Endodermal cell (in vitro differentiated cells): ENCODE results near the gene DAW1. TPM values are rescaled to one million over a fixed set of nuclear protein-coding genes. Genes with fewer than 3 reads are reported as not detected.
A peak's percentile ranks its signal among the peaks of the same experiment; 100 is the strongest.

Experiments used
- DNase-seq: peaks from one replicate; pipeline ENCODE4 v3.0.0-alpha.2; 2017
- H3K27ac ChIP-seq: 2 replicates; pipeline ENCODE4 v1.5.1; 2013; ENCODE audit warnings: mild to moderate bottlenecking, low read depth, low read length, moderate library complexity
- H3K27me3 ChIP-seq: 2 replicates; pipeline ENCODE4 v1.6.1; 2013; ENCODE audit warnings: mild to moderate bottlenecking, low read length, moderate library complexity; ENCODE audit not compliant: insufficient read depth, control insufficient read depth, poor library complexity, severe bottlenecking
- H3K36me3 ChIP-seq: 2 replicates; pipeline ENCODE4 v1.7.0; 2013; ENCODE audit warnings: mild to moderate bottlenecking, low read length, moderate library complexity; ENCODE audit not compliant: control insufficient read depth, insufficient read depth
- H3K4me1 ChIP-seq: one replicate; pipeline ENCODE4 v1.7.0; 2013; ENCODE audit warnings: low read length; ENCODE audit not compliant: control insufficient read depth, insufficient read depth
- H3K4me3 ChIP-seq: 2 replicates; pipeline ENCODE4 v1.5.1; 2013; ENCODE audit warnings: mild to moderate bottlenecking, low read length, moderate library complexity
- H3K9ac ChIP-seq: 2 replicates; pipeline ENCODE4 v1.6.1; 2013; ENCODE audit warnings: mild to moderate bottlenecking, low read length, moderate library complexity; ENCODE audit not compliant: poor library complexity, severe bottlenecking; ENCODE audit errors: extremely low read depth
- H3K9me3 ChIP-seq: 2 replicates; pipeline ENCODE4 v1.6.1; 2013; ENCODE audit warnings: mild to moderate bottlenecking, low read length, moderate library complexity; ENCODE audit not compliant: control insufficient read depth
- H3K27ac Mint-ChIP-seq: 2 replicates; pipeline ENCODE4 v1.8.0; 2020; ENCODE audit warnings: mixed read lengths
- H3K27me3 Mint-ChIP-seq: 2 replicates; pipeline ENCODE4 v1.8.0; 2021; ENCODE audit warnings: mild to moderate bottlenecking, mixed read lengths; ENCODE audit not compliant: insufficient read depth
- H3K36me3 Mint-ChIP-seq: 2 replicates; pipeline ENCODE4 v1.8.0; 2020; ENCODE audit warnings: low read depth, mixed read lengths
- H3K4me1 Mint-ChIP-seq: 2 replicates; pipeline ENCODE4 v1.8.0; 2020; ENCODE audit warnings: mixed read lengths
- H3K4me3 Mint-ChIP-seq: 2 replicates; pipeline ENCODE4 v1.8.0; 2020; ENCODE audit warnings: mild to moderate bottlenecking, moderate library complexity, mixed read lengths
- H3K9me3 Mint-ChIP-seq: 2 replicates; pipeline ENCODE4 v1.8.0; 2020; ENCODE audit warnings: mild to moderate bottlenecking, mixed read lengths
- CTCF ChIP-seq: fragments of 200-600 bp; sonication (generic); conservative IDR thresholded peaks from 2 replicates; pipeline ENCODE4 v1.5.0; 2021; ENCODE audit warnings: antibody characterized with exemption, mild to moderate bottlenecking
- WGBS, 2 experiments: methylation state at CpG; one replicate each; pipeline versions ENCODE4 v1.1.5 to v1.1.7; 2013; ENCODE audit warnings: missing lambda C conversion rate in 2 of 2, mixed read lengths in 1 of 2; ENCODE audit not compliant: insufficient coverage in 1 of 2, insufficient read length in 1 of 2; 5-methylcytosine and 5-hydroxymethylcytosine counted together
- total RNA-seq, 2 donors: library from RNA; stranded (reverse); fragmentation: NEBNext Ultra II Directional in 1 of 2; extraction: Animal tissue kit (Norgen Biotek cat#: 25700) in 1 of 2; gene quantifications; 2 replicates in 1 of 2; 3 replicates in 1 of 2; pipeline ENCODE4 v1.2.1, GENCODE V29; 2021

DAW1 gene
- total RNA-seq, 2 donors from 2014 or later, result 0.27 TPM; not detected in 1

- no peak for DNase-seq
- H3K36me3 ChIP-seq, result no peaks in the 10 kb centered on the region
- no peak overlapping the region for H3K27ac ChIP-seq
- no peaks in the 10 kb centered on the region for H3K27me3 ChIP-seq
- no peak for TF ChIP-seq CTCF
- H3K9me3 ChIP-seq, result no peaks in the 10 kb centered on the region
- no peaks in the 10 kb centered on the region for H3K9me3 Mint-ChIP-seq
- 97 to 100% methylated on average over 2 of the region's 2 CpGs for WGBS, 2 experiments
- H3K4me3 ChIP-seq, result no peak overlapping the region
- H3K9ac ChIP-seq, result no peak overlapping the region
- H3K4me3 Mint-ChIP-seq, result no peak overlapping the region
- peaks cover 8% of the 10 kb centered on the region for H3K4me1 Mint-ChIP-seq
- no peak overlapping the region for H3K27ac Mint-ChIP-seq
- no peaks in the 10 kb centered on the region for H3K36me3 Mint-ChIP-seq
- no peaks in the 10 kb centered on the region for H3K27me3 Mint-ChIP-seq
- peaks cover 5% of the 10 kb centered on the region for H3K4me1 ChIP-seq
Measured at GRCh38 chr2:227861011-227861410, 10.4 kb upstream of the DAW1 start.

- no peak for DNase-seq
- H3K36me3 ChIP-seq, result no peaks in the 10 kb centered on the region
- Mint-ChIP-seq H3K27me3 (no peaks in the 10 kb centered on the region), H3K27ac (peak overlapping the region; percentile 41), H3K9me3 (no peaks in the 10 kb centered on the region), H3K4me3 (no peak overlapping the region), H3K36me3 (no peaks in the 10 kb centered on the region), H3K4me1 (peaks cover 8% of the 10 kb centered on the region)
- no peaks in the 10 kb centered on the region for H3K9me3 ChIP-seq
- H3K27me3 ChIP-seq, result no peaks in the 10 kb centered on the region
- H3K27ac ChIP-seq, result no peak overlapping the region
- no peak overlapping the region for H3K4me3 ChIP-seq
- no peak overlapping the region for H3K9ac ChIP-seq
- H3K4me1 ChIP-seq, result peaks cover 5% of the 10 kb centered on the region
- TF ChIP-seq CTCF, result peak; percentile 94
- 53% methylated on average over 7 of the region's 8 CpGs; no CpG with 5 or more reads in 1 of the 2 experiments for WGBS, 2 experiments
Measured at GRCh38 chr2:227862227-227862740, 9.1 kb upstream of the DAW1 start.

GRCh38 chr2:227862741-227863588 is 8.5 kb upstream of the DAW1 start:
- peak overlapping the region; percentile 63 for H3K27ac Mint-ChIP-seq
- no peaks in the 10 kb centered on the region for H3K27me3 Mint-ChIP-seq
- H3K4me3 Mint-ChIP-seq, result no peak overlapping the region
- no peak for TF ChIP-seq CTCF
- Histone ChIP-seq H3K4me3 (no peak overlapping the region), H3K27ac (no peak overlapping the region), H3K4me1 (peaks cover 5% of the 10 kb centered on the region), H3K9ac (no peak overlapping the region), H3K36me3 (no peaks in the 10 kb centered on the region), H3K9me3 (no peaks in the 10 kb centered on the region), H3K27me3 (no peaks in the 10 kb centered on the region)
- no peaks in the 10 kb centered on the region for H3K36me3 Mint-ChIP-seq
- peak; percentile 84 for DNase-seq
- H3K9me3 Mint-ChIP-seq, result no peaks in the 10 kb centered on the region
- WGBS, 2 experiments, result 46 to 71% methylated on average over 5 to 7 of the region's 7 CpGs
- H3K4me1 Mint-ChIP-seq, result peaks cover 8% of the 10 kb centered on the region
